ENCODE measurements around the gene STK31.
"Not testable (repeated sequence)": the region's sequence is repeated elsewhere in the genome, so short reads cannot be mapped to it uniquely, and the experiment has no call there.

The STK31 gene

DNA sequence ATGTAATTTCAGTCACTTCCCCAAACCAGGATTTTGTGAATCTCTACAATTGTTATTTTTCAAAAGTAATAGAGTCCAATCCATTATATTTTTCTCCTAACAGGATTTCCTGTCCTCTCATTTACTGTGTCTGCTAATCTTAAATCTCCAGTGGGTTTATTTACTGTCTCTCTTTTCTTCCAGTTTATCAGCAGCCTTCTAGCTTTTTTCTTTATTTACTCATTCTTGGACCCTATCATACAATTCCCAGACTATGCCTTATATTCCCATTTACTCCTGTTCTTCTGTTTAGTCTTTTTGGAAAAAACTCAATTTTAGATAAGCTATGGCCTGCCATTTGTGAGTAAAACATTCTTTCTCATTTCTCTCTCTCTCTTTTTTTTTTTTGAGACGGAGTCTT, 94.7 kb downstream of the STK31 start:
- TF ChIP-seq ZNF274 (IDR thresholded peaks at IDR 0.05; ENCODE audit: low read depth, low read length) = no peak
- H3K4me3 ChIP-seq (ENCODE audit: low read length) = no peak overlapping the region

- H3K4me3 ChIP-seq (ENCODE audit: low read length) = no peak overlapping the region
- no peak for TF ChIP-seq ZNF274 (IDR thresholded peaks at IDR 0.05; ENCODE audit: low read depth, low read length)
These were observed 98.4 kb downstream of the STK31 start for GRCh38 chr7:23808421-23808820.

DNA sequence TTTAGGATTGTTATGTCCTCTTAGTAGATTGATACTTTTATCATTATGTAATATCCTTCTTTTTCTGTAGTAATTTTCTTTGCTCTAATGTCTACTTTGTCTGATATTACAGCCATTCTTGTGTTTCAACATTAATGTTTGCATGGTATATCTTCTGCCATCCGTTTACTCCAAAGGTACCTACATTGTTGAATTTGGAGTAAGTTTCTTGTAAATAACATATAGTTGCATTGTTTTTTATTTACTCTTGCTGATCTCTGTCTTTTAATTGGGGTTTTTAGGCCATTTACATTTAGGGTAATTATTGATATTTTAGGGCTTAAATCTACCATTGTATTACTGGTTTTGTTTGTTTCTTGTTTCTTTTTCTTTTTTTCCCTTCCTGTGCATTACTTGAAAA, 100.1 kb downstream of the STK31 start:
- H3K4me3 ChIP-seq (ENCODE audit: low read length) = no peak overlapping the region
- no peak for TF ChIP-seq ZNF274 (IDR thresholded peaks at IDR 0.05; ENCODE audit: low read depth, low read length)

DNA sequence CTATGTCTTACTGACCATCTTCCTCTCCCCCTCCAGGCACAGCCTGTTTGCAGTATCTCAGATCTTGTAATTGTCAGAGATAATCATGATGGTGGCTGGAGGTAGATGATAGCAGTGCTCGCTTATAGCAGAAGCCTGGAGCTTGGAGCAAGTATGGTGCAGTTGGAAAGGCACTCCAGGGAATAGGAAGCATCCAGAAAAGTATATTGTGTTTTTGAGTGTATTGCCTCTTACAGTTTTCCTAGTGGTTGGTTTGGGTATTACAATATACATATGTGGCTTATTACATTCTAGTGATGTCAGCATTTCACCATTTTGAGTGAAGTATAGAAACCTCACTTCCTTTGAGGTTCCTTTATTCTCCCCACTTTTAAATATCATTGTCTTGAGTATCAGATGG, 101.5 kb downstream of the STK31 start:
- TF ChIP-seq ZNF274 (IDR thresholded peaks at IDR 0.05; ENCODE audit: low read depth, low read length) = no peak
- H3K4me3 ChIP-seq (ENCODE audit: low read length) = no peak overlapping the region

GRCh38 chr7:23828125-23828524, 118.1 kb downstream of the STK31 start:
- not testable (repeated sequence) for H3K4me3 ChIP-seq (ENCODE audit: low read length)

DNA sequence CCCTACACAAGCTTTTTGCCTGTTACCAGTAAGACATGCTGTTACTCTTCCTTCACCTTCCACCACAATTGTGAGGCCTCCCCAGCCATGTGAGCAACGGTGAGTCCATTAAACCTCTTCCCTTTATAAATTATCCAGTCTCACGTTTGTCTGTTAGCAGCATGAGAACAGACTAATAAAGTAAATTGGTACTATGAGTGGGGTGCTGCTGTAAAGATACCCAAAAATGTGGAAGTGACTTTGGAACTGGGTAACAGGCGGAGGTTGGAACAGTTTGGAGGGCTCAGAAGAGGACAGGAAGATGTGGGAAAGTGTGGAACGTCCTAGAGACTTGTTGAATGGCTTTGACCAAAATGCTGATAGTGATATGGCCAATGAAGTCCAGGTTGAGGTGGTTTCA, 122.7 kb downstream of the STK31 start:
- not testable (repeated sequence) for H3K4me3 ChIP-seq (ENCODE audit: low read length)

GRCh38 chr7:23833405-23833804, 123.4 kb downstream of the STK31 start:
- no peak for TF ChIP-seq ZNF274 (IDR thresholded peaks at IDR 0.05; ENCODE audit: low read depth, low read length)
- no peak overlapping the region for H3K4me3 ChIP-seq (ENCODE audit: low read length)

GRCh38 chr7:23844837-23845236, 134.8 kb downstream of the STK31 start:
- H3K4me3 ChIP-seq (ENCODE audit: low read length) = not testable (repeated sequence)

DNA sequence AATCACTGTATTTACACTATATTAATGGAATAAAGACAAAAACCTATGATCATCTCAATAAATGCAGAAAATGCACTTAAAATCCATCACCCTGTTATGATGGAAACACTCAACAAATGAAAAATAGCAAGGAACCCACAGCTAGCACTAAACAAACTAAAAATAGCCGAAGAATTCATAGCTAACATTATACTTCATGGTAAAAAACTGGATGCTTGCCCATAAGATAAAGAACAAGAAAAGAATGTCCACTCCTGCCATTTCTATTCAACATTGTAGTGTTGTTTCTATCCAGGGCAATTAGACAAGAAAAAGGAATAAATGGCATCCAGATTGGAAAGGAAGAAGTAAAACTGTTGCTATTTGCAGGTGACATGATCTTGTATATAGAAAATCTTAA, 142.1 kb downstream of the STK31 start:
- H3K4me3 ChIP-seq (ENCODE audit: low read length) = no peak overlapping the region
- no peak for TF ChIP-seq ZNF274 (IDR thresholded peaks at IDR 0.05; ENCODE audit: low read depth, low read length)

DNA sequence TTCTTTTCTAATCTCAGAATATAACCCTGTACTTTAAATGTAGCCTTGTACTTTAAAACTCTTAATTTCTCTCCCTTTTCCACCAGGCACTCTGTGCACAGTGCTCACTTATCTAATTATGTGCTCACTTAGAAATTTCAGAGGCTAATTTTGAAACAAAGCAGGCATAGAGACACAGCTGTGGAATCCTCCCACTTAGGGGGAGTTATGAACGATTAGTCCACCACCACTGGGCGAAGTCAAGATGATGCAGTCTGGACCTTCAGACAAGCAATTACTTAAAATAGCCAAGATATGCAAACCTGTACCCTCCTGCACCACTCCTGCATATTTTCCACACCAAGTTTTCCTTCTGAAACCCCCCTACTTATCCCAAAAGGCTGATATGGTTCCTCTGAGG, 143.0 kb downstream of the STK31 start:
- no peak for TF ChIP-seq ZNF274 (IDR thresholded peaks at IDR 0.05; ENCODE audit: low read depth, low read length)
- H3K4me3 ChIP-seq (ENCODE audit: low read length) = no peak overlapping the region

- no peak overlapping the region for H3K4me3 ChIP-seq (ENCODE audit: low read length)
- TF ChIP-seq ZNF274 (IDR thresholded peaks at IDR 0.05; ENCODE audit: low read depth, low read length) = no peak
These were observed 153.3 kb downstream of the STK31 start for GRCh38 chr7:23863209-23863787.

- no peak overlapping the region for H3K4me3 ChIP-seq (ENCODE audit: low read length)
- TF ChIP-seq ZNF274 (IDR thresholded peaks at IDR 0.05; ENCODE audit: low read depth, low read length) = no peak
These were observed 155.0 kb downstream of the STK31 start for GRCh38 chr7:23864973-23865372.

DNA sequence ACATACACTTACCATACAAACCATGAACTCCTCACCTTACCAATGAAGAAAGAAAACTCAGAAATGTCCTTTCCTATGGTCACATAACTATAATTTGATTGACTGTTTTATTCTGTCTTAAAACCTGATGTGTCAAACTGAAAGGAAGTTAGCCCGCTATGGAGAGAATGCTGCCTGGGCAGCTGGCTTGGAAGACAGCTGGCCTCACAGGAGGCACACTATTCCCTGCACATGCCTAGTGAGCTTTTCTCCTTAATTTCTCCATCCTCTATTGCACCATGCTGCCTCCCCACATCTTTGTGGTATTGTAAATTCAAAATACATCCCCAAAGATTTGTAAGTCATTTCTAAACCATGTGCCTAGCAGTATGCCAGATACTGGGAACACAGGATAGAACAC, 163.3 kb downstream of the STK31 start:
- TF ChIP-seq ZNF274 (IDR thresholded peaks at IDR 0.05; ENCODE audit: low read depth, low read length) = no peak
- no peak overlapping the region for H3K4me3 ChIP-seq (ENCODE audit: low read length)

DNA sequence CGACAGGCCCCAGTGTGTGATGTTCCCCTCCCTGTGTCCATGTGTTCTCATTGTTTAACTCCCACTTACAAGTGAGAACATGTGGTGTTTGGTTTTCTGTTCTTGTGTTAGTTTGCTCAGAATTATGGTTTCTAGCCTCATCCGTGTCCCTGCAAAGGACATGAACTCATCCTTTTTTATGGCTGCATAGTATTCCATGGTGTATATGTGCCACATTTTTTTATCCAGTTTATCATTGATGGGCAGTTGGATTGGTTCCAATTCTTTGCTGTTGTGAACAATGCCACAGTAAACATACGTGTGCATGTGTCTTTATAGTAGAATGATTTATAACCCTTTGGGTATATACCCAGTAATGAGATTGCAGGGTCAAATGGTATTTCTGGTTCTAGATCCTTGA, 166.5 kb downstream of the STK31 start:
- not testable (repeated sequence) for H3K4me3 ChIP-seq (ENCODE audit: low read length)
